Activated CD8-positive, alpha-beta memory T cell treated with anti-CD3 and anti-CD28 coated beads, Interleukin-2, amount 50 U/mL, for 48 hours (primary cell): ENCODE data around the gene PDE4B.

Experiments used
- DNase-seq: peaks from one replicate; pipeline ENCODE4 v3.0.0-alpha.2; 2020

Gene PDE4B

DNA sequence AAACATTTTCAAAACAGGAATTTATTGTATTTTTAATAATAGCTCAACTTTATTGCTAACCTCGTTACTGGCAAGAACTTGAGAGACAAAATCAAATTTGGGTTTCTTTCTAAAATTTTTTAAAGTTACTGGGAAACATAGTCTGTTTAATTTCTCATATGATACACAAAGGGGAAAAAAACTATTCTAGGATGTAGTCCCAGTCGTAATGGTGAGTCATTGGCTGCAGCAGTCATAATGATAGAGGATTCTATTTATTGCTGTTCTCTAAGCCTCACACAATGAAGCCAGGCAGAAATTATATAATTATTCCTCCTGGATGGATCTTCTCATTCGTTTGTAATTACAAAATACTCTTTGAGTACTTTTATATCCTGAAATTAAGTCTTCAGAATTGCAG, 414.8 kb downstream of the PDE4B start:
- no peak for DNase-seq

DNA sequence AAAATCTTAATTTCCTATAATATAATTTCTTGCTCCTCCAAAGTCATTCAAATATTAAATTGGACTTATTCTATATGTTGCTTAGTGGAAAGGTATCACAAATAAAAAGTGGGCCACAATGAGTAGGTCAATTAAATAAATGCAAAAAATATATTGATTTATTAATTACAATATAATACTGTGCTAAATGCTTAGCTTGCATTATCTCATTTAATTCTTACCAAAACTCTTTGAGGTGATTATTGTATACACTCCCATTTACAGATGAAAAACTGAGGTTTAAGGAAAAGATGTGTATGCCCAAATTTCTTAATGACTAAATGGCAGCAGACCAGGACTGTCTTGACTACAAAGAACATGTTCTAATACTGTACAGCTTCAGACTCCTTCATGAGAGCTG, 415.9 kb downstream of the PDE4B start:
- no peak for DNase-seq

DNA sequence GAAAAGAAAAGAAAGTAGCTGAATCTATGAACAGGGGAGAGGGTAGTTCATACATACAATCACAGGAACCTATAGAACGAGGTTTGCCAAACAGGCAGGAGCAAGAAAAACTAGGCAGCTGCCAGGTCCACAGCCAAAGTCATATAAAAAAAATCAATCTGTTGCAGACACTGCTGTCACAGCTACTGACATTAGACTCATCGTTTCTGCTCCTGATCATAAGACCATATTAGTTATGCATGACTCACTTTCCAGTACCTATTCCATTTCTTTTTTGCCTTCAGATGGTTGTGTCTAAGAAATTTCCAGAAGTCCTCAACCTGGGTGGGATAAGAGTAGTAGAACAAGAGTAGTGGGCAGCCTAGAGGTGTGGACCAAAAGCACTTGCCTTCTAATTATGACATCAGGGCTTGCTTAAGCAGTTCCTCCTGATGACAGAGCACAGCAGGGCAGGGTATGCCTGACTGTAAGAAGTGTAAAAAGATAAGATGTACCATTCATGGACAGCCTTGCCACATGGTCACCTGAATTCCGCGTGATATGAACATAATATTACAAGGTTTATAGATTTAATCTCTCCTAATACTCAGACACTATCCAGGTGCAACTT, 418.0 kb downstream of the PDE4B start:
- DNase-seq, result no peak

DNA sequence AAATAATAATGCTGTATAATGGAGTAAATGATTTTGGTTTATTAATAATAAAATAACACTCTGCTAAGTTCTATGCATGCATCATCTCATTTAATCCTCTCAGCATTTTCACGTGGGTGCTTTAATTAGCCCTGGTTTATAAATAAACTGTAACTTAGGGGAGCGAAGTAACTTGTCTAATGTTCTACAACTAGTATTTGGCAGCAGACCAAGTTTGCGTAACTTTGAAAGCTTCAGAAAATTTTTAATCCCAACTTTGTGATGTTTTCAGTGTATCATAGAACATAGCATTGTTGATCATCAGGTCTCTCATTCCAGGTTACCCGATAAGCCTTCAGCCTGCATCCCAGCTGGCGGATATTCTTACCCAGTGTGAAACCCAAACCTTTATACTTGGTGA, 418.8 kb downstream of the PDE4B start:
- DNase-seq, result no peak

DNA sequence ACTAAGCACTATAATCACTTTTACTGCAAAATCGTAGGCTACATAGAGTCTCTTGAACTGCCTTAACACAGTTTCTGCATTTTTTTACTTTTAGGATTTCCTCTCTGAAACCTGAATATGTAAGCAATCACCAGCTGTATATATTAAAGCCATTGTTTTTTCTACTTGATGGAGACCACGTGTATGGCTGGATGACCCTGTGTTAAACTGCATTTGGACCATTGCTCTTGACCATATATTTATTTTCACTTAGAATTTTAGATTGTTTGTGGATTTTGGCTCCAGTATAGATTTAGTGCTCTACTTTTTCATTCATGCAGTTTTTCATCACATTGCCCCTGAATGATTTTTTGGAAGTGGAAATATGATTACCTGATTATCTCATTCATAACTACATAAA, 420.8 kb downstream of the PDE4B start:
- no peak for DNase-seq

DNA sequence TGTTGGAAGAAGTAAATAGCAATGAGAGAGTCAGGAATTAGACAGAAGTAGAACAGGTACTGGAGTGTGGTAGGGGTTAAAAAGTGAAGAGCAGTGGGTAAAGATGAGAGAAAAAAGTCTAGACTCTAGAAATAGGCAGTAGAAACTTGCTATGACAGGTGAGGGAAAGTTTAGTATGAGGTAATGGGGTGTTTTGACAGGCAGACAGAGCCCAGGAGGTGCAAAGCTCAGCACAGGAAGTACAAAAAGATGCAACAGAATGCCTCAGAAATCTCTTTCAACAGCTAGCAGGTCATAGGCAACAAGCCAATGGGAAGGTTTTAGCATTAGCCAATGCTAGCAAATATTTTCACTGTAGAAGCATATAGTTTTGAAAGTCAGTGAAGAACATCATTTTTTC, 422.2 kb downstream of the PDE4B start:
- DNase-seq, result no peak

DNA sequence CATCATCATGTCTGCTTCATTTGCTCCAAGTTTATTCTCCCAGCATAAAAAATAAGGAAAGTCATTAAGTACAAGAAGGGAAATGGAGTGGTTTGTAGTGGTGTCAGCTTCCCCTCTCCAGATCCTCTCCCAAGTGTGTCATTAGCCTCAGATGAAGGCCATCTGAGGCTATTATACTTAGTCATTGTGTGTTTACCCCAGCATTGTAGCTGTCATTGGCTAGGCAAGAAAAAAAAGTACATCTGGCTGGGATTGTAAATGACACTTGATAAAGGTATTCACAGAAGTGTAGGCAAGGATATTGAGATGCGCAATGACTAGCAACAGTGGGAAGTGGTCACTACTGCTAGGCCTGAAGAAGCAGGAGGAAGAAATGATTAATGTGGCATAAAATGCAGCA, 424.3 kb downstream of the PDE4B start:
- DNase-seq, result no peak

DNA sequence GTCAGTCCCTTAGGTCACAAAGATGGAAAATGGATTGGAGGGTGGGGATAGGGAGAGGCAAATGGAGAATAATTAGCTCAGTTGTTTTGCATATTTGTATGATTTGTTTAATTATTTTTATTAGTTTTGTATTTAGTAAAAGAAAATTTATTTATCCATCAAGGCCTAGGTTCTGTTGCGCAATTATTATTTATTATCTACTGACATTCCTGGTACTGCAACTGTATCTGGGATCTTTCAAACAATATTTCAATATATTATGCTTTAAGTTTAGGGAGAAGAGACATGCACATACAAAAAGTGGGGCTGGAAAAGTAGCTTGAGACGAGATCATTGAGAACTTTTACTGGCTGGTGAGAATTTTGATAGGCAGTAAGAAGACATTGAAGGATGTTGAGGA, 424.9 kb downstream of the PDE4B start:
- no peak for DNase-seq

DNA sequence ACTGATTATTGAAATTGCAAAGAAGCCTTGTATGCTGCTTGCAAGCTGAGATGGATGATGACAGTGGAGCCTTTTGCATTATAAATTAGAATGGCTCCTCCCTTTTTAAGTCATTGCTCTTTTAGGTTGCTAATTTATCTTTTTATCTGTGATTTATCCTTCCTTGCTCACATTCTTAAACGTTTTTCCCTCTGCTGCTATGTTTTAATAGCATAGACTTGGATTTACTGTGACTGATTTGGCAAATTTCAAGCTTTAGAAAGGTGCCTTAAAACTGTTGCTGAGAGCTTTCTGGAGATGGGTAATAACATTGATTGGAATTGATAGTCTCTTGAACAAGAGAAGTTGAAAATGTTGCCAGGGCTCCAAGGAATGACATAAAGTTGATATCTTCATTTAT, 427.8 kb downstream of the PDE4B start:
- no peak for DNase-seq

DNA sequence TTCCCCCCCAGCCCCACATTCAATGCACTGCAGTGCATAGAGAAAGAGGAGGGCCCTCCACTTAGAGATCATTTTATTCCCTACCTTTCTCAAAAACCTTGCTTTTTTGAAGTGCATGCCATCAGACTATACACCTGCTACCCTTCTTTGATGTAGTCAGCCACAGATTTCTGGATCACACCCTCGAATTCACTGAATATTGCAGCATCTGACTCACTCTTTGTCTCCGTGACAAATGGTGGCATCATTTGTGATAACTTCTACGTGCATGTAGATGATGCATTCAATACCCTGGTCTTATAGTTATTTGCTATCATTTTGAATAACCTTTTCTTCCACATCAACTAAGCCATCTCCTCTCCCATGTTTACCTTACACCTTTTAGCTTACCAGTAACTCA, 431.0 kb downstream of the PDE4B start:
- DNase-seq, result no peak

DNA sequence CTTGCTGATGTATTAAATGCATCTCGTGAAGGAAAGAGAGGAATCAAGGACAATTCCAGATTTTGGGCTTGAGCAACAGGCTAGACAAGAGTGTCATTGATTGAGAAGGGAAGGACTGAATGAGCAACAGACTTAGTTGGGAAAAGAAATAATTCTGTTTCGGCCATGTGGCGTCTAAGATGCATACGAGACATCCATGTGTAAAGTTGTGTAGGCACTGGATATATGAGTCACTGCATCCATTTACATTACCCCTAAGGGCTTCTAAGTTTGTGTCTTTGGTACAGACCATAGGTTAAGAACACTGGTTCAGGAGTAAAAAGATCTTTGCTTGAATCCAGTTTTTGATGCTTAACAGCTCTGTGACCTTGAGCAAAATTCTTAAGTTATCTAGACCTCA, 434.3 kb downstream of the PDE4B start:
- no peak for DNase-seq

DNA sequence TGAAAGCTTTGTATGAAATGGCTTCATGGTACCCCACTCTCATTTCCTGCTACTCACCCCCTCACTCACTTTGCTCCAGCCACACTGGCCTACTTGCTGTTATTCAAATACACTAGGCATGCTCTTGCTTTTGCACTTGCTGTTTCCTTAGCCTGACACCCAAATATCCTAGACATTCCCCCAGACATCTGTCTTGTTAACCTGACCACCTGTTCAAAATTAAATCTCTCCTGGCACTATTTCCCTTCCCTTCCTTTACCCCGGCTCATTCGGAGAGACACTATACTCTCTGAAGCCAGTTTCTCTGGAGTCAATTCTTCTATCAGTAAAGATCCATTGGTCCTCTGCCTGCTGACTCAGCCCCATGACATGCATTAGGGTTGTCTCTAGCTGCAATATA, 435.3 kb downstream of the PDE4B start:
- no peak for DNase-seq

DNA sequence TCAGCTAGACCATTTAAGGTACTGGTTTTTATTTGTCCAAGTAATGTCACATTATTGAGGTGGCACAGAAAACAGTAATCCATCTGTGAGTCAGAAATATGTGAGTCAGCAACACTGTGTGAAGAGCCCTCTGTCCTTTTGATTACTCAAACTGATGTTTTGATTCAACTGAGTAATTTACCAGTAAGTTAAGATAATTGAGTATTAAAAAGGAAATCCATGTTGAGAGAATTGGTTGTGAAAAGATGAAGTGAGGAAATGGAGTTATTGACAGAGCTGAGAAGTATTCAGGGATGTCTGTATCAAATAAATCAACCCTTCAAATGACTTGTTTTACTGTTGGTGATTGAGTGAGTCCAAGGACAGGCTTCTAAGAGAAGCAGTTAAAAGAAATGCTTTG, 438.5 kb downstream of the PDE4B start:
- DNase-seq, result no peak

DNA sequence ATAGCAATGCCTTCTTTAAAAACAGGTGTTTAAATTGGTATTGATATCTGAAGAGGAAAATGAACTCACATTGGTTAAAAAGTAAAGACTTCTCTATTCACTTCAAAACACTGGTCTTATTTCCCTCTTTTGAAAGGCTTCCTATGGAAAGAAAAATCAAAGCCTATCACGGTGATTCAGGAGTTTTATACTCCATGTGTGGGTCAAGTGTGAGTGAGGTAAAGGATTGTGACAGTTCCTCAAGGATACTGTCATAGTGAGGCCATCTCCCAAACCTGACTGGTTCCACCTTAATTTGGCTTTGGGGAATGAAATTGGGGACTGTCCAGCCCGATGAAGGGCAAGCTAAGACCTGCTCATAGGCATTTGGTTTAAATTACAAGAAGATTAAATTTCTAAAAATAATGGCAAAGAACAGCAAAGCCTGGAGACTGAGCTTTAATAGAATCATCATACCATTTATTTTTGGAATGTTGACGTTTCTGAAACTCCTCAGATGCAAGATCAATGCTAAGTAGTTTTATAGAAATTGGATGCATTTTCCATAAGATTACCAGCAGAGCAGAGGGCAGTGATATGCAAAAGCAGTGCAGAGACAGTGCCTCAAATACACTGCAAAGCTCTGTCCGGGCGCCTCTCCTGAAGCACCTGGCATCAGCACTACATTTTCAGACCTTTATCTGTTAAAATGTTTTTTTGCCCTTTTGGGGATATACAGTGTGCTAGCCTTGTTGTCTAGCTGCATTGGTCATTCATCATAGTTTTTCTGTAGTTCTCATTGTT, 439.2 kb downstream of the PDE4B start:
- no peak for DNase-seq

DNA sequence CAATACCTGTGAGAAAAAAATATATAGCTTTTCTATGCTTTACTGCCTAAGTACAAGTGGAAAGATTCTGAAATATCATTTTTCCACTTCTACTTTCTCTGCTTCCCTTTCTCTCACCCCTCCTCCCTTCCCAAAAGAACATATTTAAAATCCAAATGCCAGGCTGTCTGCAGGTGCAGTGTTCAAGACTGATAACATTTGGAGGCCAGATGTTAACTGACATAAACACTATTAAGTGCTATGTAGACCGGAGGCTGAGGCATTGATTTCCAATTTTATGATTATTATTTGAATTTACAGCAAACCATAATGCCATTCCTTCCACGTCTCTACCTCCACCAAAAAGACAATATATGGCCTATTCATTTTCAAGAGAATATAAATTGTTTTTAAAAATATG, 444.3 kb downstream of the PDE4B start:
- DNase-seq, result no peak

DNA sequence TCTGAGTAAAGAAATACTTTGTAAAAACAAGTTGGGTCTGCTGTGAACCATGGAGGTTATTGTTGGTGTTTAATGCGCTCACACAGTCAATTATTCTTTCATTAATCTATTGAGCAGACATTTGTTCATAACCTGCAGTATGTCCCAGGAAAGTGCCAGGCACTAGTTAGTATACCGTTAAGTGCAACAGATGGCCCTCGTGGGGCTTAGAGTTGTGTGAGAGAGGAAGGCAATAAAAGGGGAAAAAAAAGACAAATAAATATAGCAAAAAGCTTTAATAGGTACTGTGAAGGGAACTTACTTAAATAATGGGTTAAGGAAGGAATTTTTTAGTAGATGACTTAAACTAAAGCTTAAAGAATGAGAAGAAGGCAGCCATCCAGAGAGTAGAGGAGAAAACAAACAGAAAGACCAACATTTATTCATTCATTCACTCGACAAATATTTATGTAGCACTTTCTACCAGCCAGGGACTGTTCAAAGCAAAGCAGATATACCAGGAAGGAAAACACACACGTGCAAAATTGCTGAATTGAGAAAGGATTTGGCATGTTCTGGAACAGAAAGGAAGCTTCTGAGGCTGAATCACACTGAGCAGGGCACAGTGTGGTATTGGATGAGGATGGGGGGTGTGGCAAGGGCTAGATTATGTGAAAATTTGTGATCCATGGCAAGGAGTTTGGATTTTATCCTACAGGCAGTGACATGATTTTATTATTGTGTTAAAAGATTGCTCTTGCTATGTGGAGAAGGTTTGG, 445.2 kb downstream of the PDE4B start:
- DNase-seq, result no peak

DNA sequence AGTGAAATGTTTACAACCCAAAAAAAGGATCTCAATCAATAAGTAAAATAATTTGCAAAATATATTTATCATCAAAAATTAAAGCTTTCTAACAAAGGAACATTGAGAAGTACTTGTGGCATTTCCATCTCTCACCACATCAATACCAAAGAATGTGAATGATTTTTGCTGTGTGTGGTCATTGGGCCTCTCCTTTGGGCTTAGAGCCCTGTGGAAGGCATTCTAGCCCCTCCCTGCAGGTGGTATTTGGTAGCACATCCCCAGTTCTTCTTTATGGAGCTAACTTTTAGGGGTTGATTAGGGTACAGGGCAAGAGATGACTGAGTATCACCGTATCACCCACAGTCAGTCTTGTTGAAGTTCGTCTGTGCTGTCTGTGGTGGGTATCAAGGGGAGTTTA, 447.1 kb downstream of the PDE4B start:
- no peak for DNase-seq

DNA sequence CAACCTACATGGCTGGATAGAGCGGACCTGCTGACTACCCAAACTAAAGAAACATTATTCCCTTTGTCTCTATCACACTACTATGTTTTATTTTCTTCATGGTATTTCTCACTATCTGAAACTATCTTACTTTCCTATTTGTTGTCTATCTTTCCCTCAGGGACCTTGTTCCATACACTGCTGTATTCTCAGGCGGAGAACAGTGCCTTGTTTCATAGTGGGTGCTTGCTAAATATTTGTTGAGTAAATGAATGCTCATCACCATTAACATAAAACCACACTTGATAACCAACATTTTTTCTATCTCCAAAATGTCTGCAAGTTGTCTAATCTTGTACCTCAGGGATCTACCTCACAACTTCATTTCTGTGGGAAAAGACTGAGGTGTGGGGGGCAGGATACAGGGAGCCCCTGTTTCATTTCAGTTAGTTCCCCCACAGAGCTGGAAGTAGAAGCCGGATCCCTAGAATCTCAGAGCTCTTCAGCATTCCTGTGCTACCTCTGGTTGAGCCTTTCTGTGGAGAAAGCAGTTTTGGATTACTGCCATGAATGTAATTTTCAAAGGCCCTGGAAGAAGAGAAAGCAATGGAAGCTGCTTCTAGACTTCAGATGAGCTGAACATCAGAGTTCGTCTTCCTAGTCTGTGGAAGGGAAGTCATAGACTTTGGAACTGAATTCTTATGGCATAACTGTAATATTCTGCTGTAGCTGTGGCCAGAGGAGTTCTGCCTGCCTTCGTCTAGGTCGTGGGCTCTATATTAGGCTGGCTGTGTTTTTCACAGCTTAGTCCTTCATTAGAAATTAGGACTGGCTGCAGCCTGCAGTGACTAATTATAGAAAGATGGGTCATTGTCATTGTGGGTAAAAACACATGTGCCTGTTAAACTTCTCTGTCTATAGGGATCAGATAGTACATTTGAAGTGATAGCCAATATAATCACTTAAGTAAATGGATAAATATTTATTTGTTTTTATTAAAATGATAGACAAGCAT, 448.1 kb downstream of the PDE4B start:
- DNase-seq, result no peak

DNA sequence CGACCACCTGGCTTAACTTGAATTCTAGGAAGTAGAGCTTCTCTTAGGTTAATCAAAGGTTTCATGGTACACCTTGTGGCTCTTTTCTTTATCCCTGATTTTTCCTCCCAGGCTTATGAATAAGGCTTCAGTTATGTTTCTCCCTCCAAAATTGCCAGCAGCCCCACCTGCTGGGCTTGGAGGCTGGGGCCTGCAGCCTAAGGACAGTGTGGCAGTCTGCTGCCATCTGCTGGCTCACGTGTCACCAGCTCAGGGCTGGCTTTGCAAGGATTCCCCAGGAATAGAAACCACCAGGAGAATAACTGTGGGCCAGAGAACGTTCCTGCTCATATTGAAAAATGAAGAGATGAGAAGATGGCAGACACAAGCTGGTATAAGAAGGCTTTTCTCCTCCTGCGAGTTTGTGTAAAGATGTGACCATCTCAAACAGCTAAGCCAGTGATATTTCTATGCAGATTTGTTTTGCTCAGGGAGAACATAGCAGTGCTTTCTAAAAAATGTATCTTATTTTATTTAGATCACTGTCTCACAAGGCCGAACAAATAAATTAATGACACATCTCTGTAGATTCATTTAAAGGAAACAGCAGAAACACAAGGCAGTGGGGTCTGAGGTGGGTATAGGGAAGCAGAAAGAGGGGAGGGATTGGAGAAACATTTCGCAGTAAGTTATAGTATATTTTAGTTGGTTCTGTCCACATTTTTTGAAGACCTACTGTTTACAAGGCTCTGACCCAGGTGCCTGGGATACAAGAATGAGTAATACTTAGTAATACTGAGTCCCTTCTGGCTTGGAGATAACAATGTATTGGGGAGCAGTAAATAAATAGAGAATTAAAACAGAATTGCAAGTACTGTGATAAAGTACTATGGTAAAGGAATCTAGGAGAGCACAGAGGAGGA, 450.2 kb downstream of the PDE4B start:
- DNase-seq, result peak; percentile 83

DNA sequence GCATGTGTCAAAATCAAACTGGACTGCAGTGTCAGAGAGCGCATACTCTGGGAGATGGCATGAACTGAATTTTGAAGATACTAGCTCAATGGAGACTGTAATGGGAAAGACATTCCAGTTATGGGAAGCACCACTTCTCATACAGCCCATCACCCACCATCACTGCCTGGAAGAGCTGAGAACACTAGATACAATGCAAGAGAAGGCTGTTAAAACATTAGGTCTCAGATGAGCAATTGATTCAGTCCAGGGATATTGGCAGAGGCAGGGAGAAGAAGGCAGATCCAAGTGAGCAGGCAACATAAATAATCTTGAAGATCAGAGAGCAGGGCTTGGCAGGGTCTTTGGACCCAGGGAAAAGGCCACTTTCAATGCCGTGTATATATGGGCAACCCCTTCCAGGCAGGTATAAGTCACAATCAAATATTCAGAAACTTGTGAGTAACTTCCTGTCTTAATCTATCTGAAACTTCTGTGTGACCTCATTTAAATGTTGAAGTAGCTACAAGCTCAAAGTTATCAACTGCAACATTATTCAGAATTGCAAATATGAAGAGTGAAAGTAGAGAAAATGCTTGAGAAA, 450.9 kb downstream of the PDE4B start:
- DNase-seq, result no peak

DNA sequence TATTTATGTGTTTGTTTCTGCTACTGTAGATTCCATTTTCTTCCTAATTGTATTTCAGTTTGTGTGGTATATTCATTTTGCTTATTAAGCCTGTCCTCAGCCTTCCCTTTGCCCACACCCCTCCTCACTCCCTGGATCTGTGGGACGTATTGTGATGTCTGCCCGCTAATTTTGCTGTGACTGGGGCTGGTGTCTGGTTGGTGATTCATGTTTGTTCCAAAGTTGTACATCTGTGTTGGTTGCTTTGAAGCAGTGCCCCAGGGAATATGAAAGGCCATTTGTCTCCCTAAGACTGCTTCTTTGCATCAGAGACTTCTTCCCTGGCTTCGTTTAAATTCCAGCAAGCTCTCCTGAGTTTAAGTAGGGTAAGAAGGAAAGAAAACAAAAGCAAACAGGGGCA, 451.7 kb downstream of the PDE4B start:
- DNase-seq, result no peak

DNA sequence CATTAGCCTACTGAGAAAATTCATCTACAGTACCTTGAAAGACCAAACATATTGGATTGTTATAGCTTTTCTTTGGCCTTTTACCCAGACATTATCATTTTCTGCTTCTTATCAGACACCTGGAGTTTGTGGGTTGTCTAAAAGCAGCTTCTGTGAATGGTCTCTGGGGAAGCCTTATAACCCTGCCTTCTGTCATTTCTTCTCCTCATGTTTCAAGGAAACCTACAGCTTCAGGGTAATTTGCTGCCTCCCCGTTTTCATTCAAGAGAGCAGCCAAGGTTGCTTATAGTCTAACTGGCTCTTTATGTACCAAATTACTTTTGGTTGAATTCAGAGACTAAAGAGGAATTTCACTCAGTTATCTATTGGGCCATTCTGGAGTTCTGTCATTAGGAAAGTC, 453.0 kb downstream of the PDE4B start:
- DNase-seq, result no peak
